ENCODE results near the gene DDA1.

- TF ChIP-seq EP300 (IDR thresholded peaks at IDR 0.05; ENCODE audit: borderline replicate concordance) (no peak), EGR1 (IDR thresholded peaks at IDR 0.05) (no peak), USF1 (IDR thresholded peaks at IDR 0.05) (no peak), CREB1 (IDR thresholded peaks at IDR 0.05; ENCODE audit: low read depth) (no peak), TAF1 (IDR thresholded peaks at IDR 0.05; ENCODE audit: low read depth) (no peak), RAD21 (IDR thresholded peaks at IDR 0.05; ENCODE audit: low read depth) (no peak), REST (IDR thresholded peaks at IDR 0.05; ENCODE audit: low read depth) (no peak), YY1 (IDR thresholded peaks at IDR 0.05; ENCODE audit: low read depth) (no peak)
Measured at GRCh38 chr19:17259934-17260333, 49.4 kb upstream of the DDA1 start.
